ENCODE data around the gene CELSR1.

CELSR1 gene

GRCh38 chr22:46484861-46485595, 52.4 kb downstream of the CELSR1 start:
- TF ChIP-seq CTCF (IDR thresholded peaks at IDR 0.05) = no peak
- Histone ChIP-seq H3K27ac (no peak overlapping the region), H3K4me1 (ENCODE audit: control insufficient read depth in 1 of 2, insufficient read depth in 1 of 2, low read depth in 1 of 2, low read length in 1 of 2) (no peaks in the 10 kb centered on the region), H3K27me3 (no peaks in the 10 kb centered on the region), H3K4me3 (ENCODE audit: low read depth in 1 of 2, low read length in 1 of 2) (no peak overlapping the region), H3K36me3 (no peaks in the 10 kb centered on the region), H3K9me3 (no peaks in the 10 kb centered on the region)

GRCh38 chr22:46484156-46484860, 53.1 kb downstream of the CELSR1 start:
- Histone ChIP-seq H3K36me3 (no peaks in the 10 kb centered on the region), H3K4me3 (ENCODE audit: low read depth in 1 of 2, low read length in 1 of 2) (no peak overlapping the region), H3K27ac (no peak overlapping the region), H3K27me3 (peaks cover 5% of the 10 kb centered on the region), H3K9me3 (no peaks in the 10 kb centered on the region), H3K4me1 (ENCODE audit: control insufficient read depth in 1 of 2, insufficient read depth in 1 of 2, low read depth in 1 of 2, low read length in 1 of 2) (no peaks in the 10 kb centered on the region)
- TF ChIP-seq CTCF (IDR thresholded peaks at IDR 0.05) = no peak

- Histone ChIP-seq H3K4me3 (ENCODE audit: low read depth in 1 of 2, low read length in 1 of 2) (no peak overlapping the region), H3K36me3 (no peaks in the 10 kb centered on the region), H3K27ac (no peak overlapping the region), H3K27me3 (peaks cover 11% of the 10 kb centered on the region), H3K4me1 (ENCODE audit: control insufficient read depth in 1 of 2, insufficient read depth in 1 of 2, low read depth in 1 of 2, low read length in 1 of 2) (no peaks in the 10 kb centered on the region), H3K9me3 (no peaks in the 10 kb centered on the region)
- no peak for TF ChIP-seq CTCF (IDR thresholded peaks at IDR 0.05)
These were observed 54.1 kb downstream of the CELSR1 start for GRCh38 chr22:46483353-46483752.

GRCh38 chr22:46482056-46482675, 55.3 kb downstream of the CELSR1 start:
- no peak for TF ChIP-seq CTCF (IDR thresholded peaks at IDR 0.05)

GRCh38 chr22:46481386-46481785, 56.0 kb downstream of the CELSR1 start:
- Histone ChIP-seq H3K9me3 (no peaks in the 10 kb centered on the region), H3K27ac (no peak overlapping the region), H3K27me3 (peaks cover 28% of the 10 kb centered on the region), H3K4me3 (ENCODE audit: low read depth in 1 of 2, low read length in 1 of 2) (no peak overlapping the region), H3K4me1 (ENCODE audit: control insufficient read depth in 1 of 2, insufficient read depth in 1 of 2, low read depth in 1 of 2, low read length in 1 of 2) (no peaks in the 10 kb centered on the region), H3K36me3 (no peaks in the 10 kb centered on the region)
- TF ChIP-seq CTCF (IDR thresholded peaks at IDR 0.05) = no peak

More at GRCh38 chr22:46482056-46482675, 55.3 kb downstream of the CELSR1 start:
- Histone ChIP-seq H3K27ac (no peak overlapping the region), H3K9me3 (no peaks in the 10 kb centered on the region), H3K4me3 (ENCODE audit: low read depth in 1 of 2, low read length in 1 of 2) (no peak overlapping the region), H3K27me3 (peaks cover 21% of the 10 kb centered on the region), H3K4me1 (ENCODE audit: control insufficient read depth in 1 of 2, insufficient read depth in 1 of 2, low read depth in 1 of 2, low read length in 1 of 2) (no peaks in the 10 kb centered on the region), H3K36me3 (no peaks in the 10 kb centered on the region)
